Transverse colon (tissue), 4 donors: ENCODE data around the gene SERPINA3.

Experiments
- CTCF ChIP-seq, 5 experiments: fragments of 200-600 bp in 3 of 5; fragments of 450-650 bp in 2 of 5; sonication (generic) in 3 of 5; IDR thresholded peaks; 1 replicate in 2 of 5; 2 replicates in 3 of 5; pipeline ENCODE4 v1.5.1; 2016 to 2017; ENCODE audit warnings: antibody characterized with exemption in 5 of 5, inconsistent platforms in 3 of 5, mild to moderate bottlenecking in 2 of 5, moderate library complexity in 1 of 5
- POLR2A ChIP-seq: fragments of 450-650 bp; IDR thresholded peaks from one replicate; pipeline ENCODE4 v1.6.1; 2016; ENCODE audit warnings: antibody characterized with exemption, mild to moderate bottlenecking, moderate library complexity
- POLR2AphosphoS5 ChIP-seq, 3 donors: sonication (generic); formaldehyde crosslinking; IDR thresholded peaks; one replicate each; pipeline ENCODE4 v1.6.1; 2016; ENCODE audit warnings: antibody characterized with exemption in 3 of 3

GRCh38 chr14:94650806-94651805 is 38.9 kb downstream of the SERPINA3 start:
- TF ChIP-seq CTCF (IDR thresholded peaks at IDR 0.05) (no peak), POLR2A (no peak), POLR2AphosphoS5 (IDR thresholded peaks at IDR 0.05) (no peak)
